Loucy (cell line): ENCODE data around the gene TP53AIP1.

Source experiments
- H2AFZ ChIP-seq: fragments of 200-600 bp; sonication (generic); 2 replicates; pipeline ENCODE4 v1.6.0; 2016; ENCODE audit warnings: antibody characterized with exemption, mild to moderate bottlenecking, low read length, moderate library complexity
- H3F3A ChIP-seq: fragments of 200-600 bp; 2 replicates; pipeline ENCODE4 v1.6.0; 2016; ENCODE audit warnings: antibody characterized with exemption, low read depth, mild to moderate bottlenecking
- H3K27me3 ChIP-seq: fragments of 200-600 bp; sonication (generic); 2 replicates; pipeline ENCODE4 v1.6.1; 2014; ENCODE audit warnings: low read length, mild to moderate bottlenecking; ENCODE audit not compliant: insufficient read depth, poor library complexity, severe bottlenecking
- H3K36me3 ChIP-seq: fragments of 200-600 bp; sonication (generic); 2 replicates; pipeline ENCODE4 v1.6.1; 2016; ENCODE audit warnings: low read length; ENCODE audit not compliant: insufficient read depth
- H3K4me1 ChIP-seq: fragments of 200-600 bp; sonication (generic); 2 replicates; pipeline ENCODE4 v1.5.1; 2014; ENCODE audit warnings: low read length, mild to moderate bottlenecking; ENCODE audit not compliant: insufficient read depth, poor library complexity, severe bottlenecking
- H3K4me2 ChIP-seq: fragments of 200-600 bp; sonication (generic); 2 replicates; pipeline ENCODE4 v1.6.0; 2014; ENCODE audit warnings: antibody characterized with exemption, low read length, low read depth, mild to moderate bottlenecking; ENCODE audit not compliant: poor library complexity, severe bottlenecking
- H3K4me3 ChIP-seq: fragments of 200-600 bp; sonication (generic); 2 replicates; pipeline ENCODE4 v1.5.1; 2014; ENCODE audit warnings: low read length, mild to moderate bottlenecking, mixed read lengths; ENCODE audit not compliant: poor library complexity, severe bottlenecking
- H3K79me2 ChIP-seq: fragments of 200-600 bp; sonication (generic); 2 replicates; pipeline ENCODE4 v1.6.1; 2014; ENCODE audit warnings: low read length; ENCODE audit not compliant: insufficient read depth
- H3K9ac ChIP-seq: fragments of 200-600 bp; sonication (generic); 2 replicates; pipeline ENCODE4 v1.6.0; 2014; ENCODE audit warnings: mild to moderate bottlenecking, low read depth, low read length, moderate library complexity; ENCODE audit not compliant: poor library complexity, severe bottlenecking
- H3K9me2 ChIP-seq: fragments of 200-600 bp; sonication (generic); replicated peaks from 2 replicates; pipeline ENCODE4 v1.6.1; 2016; ENCODE audit warnings: low read depth, low read length, mixed read lengths
- H3K9me3 ChIP-seq: fragments of 200-600 bp; sonication (generic); 2 replicates; pipeline ENCODE4 v1.6.1; 2014; ENCODE audit warnings: mild to moderate bottlenecking, antibody characterized with exemption, low read length, low read depth; ENCODE audit not compliant: insufficient read depth
- H4K20me1 ChIP-seq: fragments of 200-600 bp; sonication (generic); 2 replicates; pipeline ENCODE4 v1.6.0; 2014; ENCODE audit warnings: antibody characterized with exemption, low read length, mild to moderate bottlenecking; ENCODE audit not compliant: insufficient read depth, poor library complexity, severe bottlenecking
- CTCF ChIP-seq: fragments of 200-600 bp; sonication (generic); conservative IDR thresholded peaks from 2 replicates; pipeline ENCODE4 v1.5.1; 2014; ENCODE audit warnings: mild to moderate bottlenecking, antibody characterized with exemption, low read length
- EZH2phosphoT487 ChIP-seq: fragments of 200-600 bp; IDR thresholded peaks from 2 replicates; pipeline ENCODE4 v1.6.1; 2018; ENCODE audit warnings: antibody characterized with exemption, mild to moderate bottlenecking, moderate library complexity, borderline replicate concordance

Gene TP53AIP1

GRCh38 chr11:128939591-128939990 lies 3.1 kb downstream of the TP53AIP1 start:
- no peaks in the 10 kb centered on the region for H3K27me3 ChIP-seq
- H3F3A ChIP-seq, result no peaks in the 10 kb centered on the region
- no peaks in the 10 kb centered on the region for H3K79me2 ChIP-seq
- no peaks in the 10 kb centered on the region for H3K9me2 ChIP-seq
- no peak overlapping the region for H3K4me2 ChIP-seq
- H4K20me1 ChIP-seq, result no peaks in the 10 kb centered on the region
- no peak overlapping the region for H2AFZ ChIP-seq
- H3K9me3 ChIP-seq, result no peaks in the 10 kb centered on the region
- H3K9ac ChIP-seq, result no peak overlapping the region
- no peak overlapping the region for H3K4me3 ChIP-seq
- TF ChIP-seq CTCF (no peak), EZH2phosphoT487 (no peak)
- H3K4me1 ChIP-seq, result no peaks in the 10 kb centered on the region
- no peaks in the 10 kb centered on the region for H3K36me3 ChIP-seq

- no peaks in the 10 kb centered on the region for H3F3A ChIP-seq
- TF ChIP-seq CTCF (no peak), EZH2phosphoT487 (no peak)
- no peaks in the 10 kb centered on the region for H3K9me2 ChIP-seq
- H3K9ac ChIP-seq, result no peak overlapping the region
- H3K27me3 ChIP-seq, result no peaks in the 10 kb centered on the region
- no peak overlapping the region for H3K4me3 ChIP-seq
- H3K4me2 ChIP-seq, result no peak overlapping the region
- no peaks in the 10 kb centered on the region for H3K79me2 ChIP-seq
- H3K9me3 ChIP-seq, result no peaks in the 10 kb centered on the region
- H4K20me1 ChIP-seq, result no peaks in the 10 kb centered on the region
- no peaks in the 10 kb centered on the region for H3K36me3 ChIP-seq
- H2AFZ ChIP-seq, result no peak overlapping the region
- no peaks in the 10 kb centered on the region for H3K4me1 ChIP-seq
These were observed 4.3 kb downstream of the TP53AIP1 start for GRCh38 chr11:128938156-128938885.

GRCh38 chr11:128937480-128937879 lies 5.2 kb downstream of the TP53AIP1 start:
- H3K4me2 ChIP-seq, result no peak overlapping the region
- no peaks in the 10 kb centered on the region for H3F3A ChIP-seq
- H3K9me3 ChIP-seq, result no peaks in the 10 kb centered on the region
- no peaks in the 10 kb centered on the region for H3K27me3 ChIP-seq
- H2AFZ ChIP-seq, result no peak overlapping the region
- no peak overlapping the region for H3K4me3 ChIP-seq
- no peak for TF ChIP-seq EZH2phosphoT487
- H4K20me1 ChIP-seq, result no peaks in the 10 kb centered on the region
- no peaks in the 10 kb centered on the region for H3K36me3 ChIP-seq
- H3K9me2 ChIP-seq, result no peaks in the 10 kb centered on the region
- H3K79me2 ChIP-seq, result no peaks in the 10 kb centered on the region
- no peaks in the 10 kb centered on the region for H3K4me1 ChIP-seq
- H3K9ac ChIP-seq, result no peak overlapping the region
